GM12864 (cell line): ENCODE measurements around the gene MRPS34.

Source experiments
- DNase-seq: peaks from one replicate; pipeline ENCODE4 v3.0.0-alpha.2; 2011; ENCODE audit warnings: low read depth
- H3K4me3 ChIP-seq: 2 replicates; pipeline ENCODE4 v1.5.1; 2011; ENCODE audit warnings: mild to moderate bottlenecking, low read depth, low read length, control low read depth
- CTCF ChIP-seq: IDR thresholded peaks from 2 replicates; pipeline ENCODE4 v1.5.1; 2011; ENCODE audit warnings: low read depth, mild to moderate bottlenecking, moderate library complexity, low read length, control low read depth, inconsistent platforms; ENCODE audit errors: missing control alignments

Gene MRPS34

GRCh38 chr16:1724491-1724890, 48.4 kb downstream of the MRPS34 start:
- no peak for DNase-seq
- H3K4me3 ChIP-seq, result no peak overlapping the region
- no peak for TF ChIP-seq CTCF

GRCh38 chr16:1723450-1724147, 49.3 kb downstream of the MRPS34 start:
- TF ChIP-seq CTCF, result peak; percentile 79
- no peak overlapping the region for H3K4me3 ChIP-seq
- no peak for DNase-seq
